HG03159 (cell line): Measurements from ENCODE around the gene FAAP100.

ENCODE experiments used
- ATAC-seq: cut with Tn5 transposase; IDR thresholded peaks from one replicate; pipeline ENCODE4 v1.9.1; 2021; ENCODE audit warnings: mild to moderate bottlenecking, moderate library complexity; ENCODE audit not compliant: unreplicated experiment

The FAAP100 gene

GRCh38 chr17:81492202-81492601 lies 60.0 kb downstream of the FAAP100 start:
- ATAC-seq, result no peak

- no peak for ATAC-seq
Observed at GRCh38 chr17:81491761-81492160, 60.4 kb downstream of the FAAP100 start.

GRCh38 chr17:81491181-81491581 lies 61.0 kb downstream of the FAAP100 start:
- no peak for ATAC-seq

- ATAC-seq, result no peak
Observed at GRCh38 chr17:81489998-81490992, 61.9 kb downstream of the FAAP100 start.
